DMS114 treated with DMSO at 0.1 percent for 48 hours (cell line): ENCODE results near the gene UGT8.

Experiments used
- DNase-seq: peaks from one replicate; lab custom pipeline; 2025; ENCODE audit not compliant: unreplicated experiment; lab: John Stamatoyannopoulos, UW

The UGT8 gene

DNA sequence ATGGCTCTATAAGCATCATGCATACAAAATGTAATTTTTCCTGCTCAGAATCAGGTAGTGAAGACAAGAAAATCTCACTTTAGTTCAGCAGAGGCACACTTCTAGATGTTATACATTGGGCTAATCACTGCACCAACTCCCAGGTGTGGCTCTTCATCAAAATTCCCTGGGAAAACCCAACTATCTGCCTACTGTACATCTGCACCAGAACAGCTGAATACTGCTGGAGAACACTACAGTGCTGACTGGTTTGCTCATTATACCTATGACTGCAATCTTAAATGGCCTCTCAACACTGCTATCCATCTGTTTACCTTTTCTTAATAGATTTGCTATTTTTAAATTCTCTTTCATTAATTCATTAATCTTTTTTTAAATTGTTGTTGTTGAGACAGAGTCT is 92.0 kb downstream of the UGT8 start:
- no peak for DNase-seq

GRCh38 chr4:114691865-114692264 is 93.3 kb downstream of the UGT8 start:
- no peak for DNase-seq

GRCh38 chr4:114692958-114693357 is 94.4 kb downstream of the UGT8 start:
- no peak for DNase-seq

- DNase-seq: peak; percentile 19
Measured at GRCh38 chr4:114694770-114695169, 96.2 kb downstream of the UGT8 start.

- no peak for DNase-seq
Measured at GRCh38 chr4:114698231-114698630, 99.6 kb downstream of the UGT8 start.

GRCh38 chr4:114701491-114701890 is 102.9 kb downstream of the UGT8 start:
- DNase-seq: no peak

DNA sequence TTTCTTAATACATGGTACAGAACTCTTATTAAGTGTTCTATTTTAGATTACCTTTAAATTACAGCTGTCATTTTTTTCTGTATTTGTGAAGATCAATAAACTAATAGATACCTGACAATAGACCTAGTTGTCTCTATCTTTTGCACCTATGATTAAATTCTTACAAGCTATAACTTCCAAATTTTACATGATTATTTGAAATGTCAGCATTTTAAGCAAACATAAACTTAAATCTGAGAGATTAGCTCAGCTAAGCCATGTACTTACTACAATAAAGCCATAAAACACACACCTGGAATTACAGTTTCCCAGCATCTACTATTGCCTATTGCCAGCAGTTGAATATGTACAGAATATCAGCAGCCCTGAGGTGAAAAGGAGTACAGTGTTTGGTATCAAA is 118.8 kb downstream of the UGT8 start:
- no peak for DNase-seq

- no peak for DNase-seq
Measured at GRCh38 chr4:114725066-114725465, 126.5 kb downstream of the UGT8 start.

DNA sequence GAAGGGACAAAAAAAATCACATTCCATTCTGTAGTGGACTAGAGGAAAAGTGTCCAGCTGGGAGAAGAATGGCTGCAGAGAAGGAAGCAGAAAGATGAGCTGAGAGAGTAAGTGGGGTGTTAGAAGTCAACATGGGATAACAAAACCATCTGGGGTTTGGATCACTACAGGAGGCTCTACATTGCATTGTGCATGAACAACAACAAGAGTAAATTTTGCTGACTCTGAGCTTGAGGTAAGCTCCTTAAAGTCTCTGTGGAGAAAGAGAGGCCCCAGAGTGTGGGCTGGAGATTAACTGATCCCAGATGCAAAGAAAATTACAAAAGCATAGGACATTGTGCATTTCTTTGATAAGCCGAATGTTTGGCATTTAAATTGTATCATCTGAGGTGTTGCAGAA is 128.9 kb downstream of the UGT8 start:
- DNase-seq: no peak
